H1 (cell line): ENCODE measurements around the gene SMAGP. TPM values are rescaled to one million over a fixed set of nuclear protein-coding genes. Genes with fewer than 3 reads are reported as not detected.

Source experiments
- CTCF ChIA-PET: fragments of 300-600 bp; sonication (Branson Sonifier 250); formaldehyde crosslinking; loops from one replicate; lab custom pipeline; 2021; ENCODE audit not compliant: partially characterized antibody; lab: Charles Lee
- POLR2A ChIA-PET: fragments of 300-600 bp; sonication (Branson Sonifier 250); formaldehyde crosslinking; loops from one replicate; lab custom pipeline; 2021; ENCODE audit warnings: inconsistent platforms; ENCODE audit not compliant: partially characterized antibody; lab: Charles Lee
- DNase-seq, 2 experiments: peaks; one replicate each; pipeline versions ENCODE4 v3.0.0 to v3.0.0-alpha.2; 2010 to 2022; ENCODE audit warnings: low spot score in 2 of 2, low read depth in 1 of 2, mixed read lengths in 1 of 2
- FAIRE-seq: peaks from 2 replicates; lab custom pipeline; 2011; peaks lifted over from hg19 to GRCh38; lab: Jason Lieb, UNC
- H2AFZ ChIP-seq: 2 replicates; pipeline ENCODE4 v1.8.1; 2012; ENCODE audit warnings: low read length, inconsistent platforms
- H2AK5ac ChIP-seq: 2 replicates; pipeline ENCODE4 v1.6.1; 2013; ENCODE audit warnings: low read depth, low read length
- H2BK120ac ChIP-seq: replicated peaks from 2 replicates; pipeline ENCODE3; 2013; ENCODE audit warnings: low read depth, low read length, inconsistent platforms
- H2BK12ac ChIP-seq: 2 replicates; pipeline ENCODE4 v1.6.1; 2013; ENCODE audit warnings: low read depth, low read length
- H2BK15ac ChIP-seq: 2 replicates; pipeline ENCODE4 v1.6.1; 2013; ENCODE audit warnings: low read length
- H2BK20ac ChIP-seq: 2 replicates; pipeline ENCODE4 v1.6.1; 2013; ENCODE audit warnings: low read length
- H2BK5ac ChIP-seq: 2 replicates; pipeline ENCODE4 v1.6.1; 2013; ENCODE audit warnings: low read depth, low read length
- H3K14ac ChIP-seq: 2 replicates; pipeline ENCODE4 v1.6.1; 2013; ENCODE audit warnings: inconsistent platforms; ENCODE audit not compliant: insufficient read length
- H3K18ac ChIP-seq: 2 replicates; pipeline ENCODE4 v1.6.1; 2013; ENCODE audit warnings: low read length; ENCODE audit errors: extremely low read depth
- H3K23ac ChIP-seq: 2 replicates; pipeline ENCODE4 v1.6.1; 2013; ENCODE audit warnings: inconsistent platforms; ENCODE audit not compliant: insufficient read length
- H3K23me2 ChIP-seq: 2 replicates; pipeline ENCODE4 v1.6.1; 2013; ENCODE audit warnings: low read depth, low read length
- H3K27ac ChIP-seq: 2 replicates; pipeline ENCODE4 v1.6.1; 2011; ENCODE audit warnings: low read depth, low read length, inconsistent platforms
- H3K27me3 ChIP-seq, 4 experiments: replicated peaks in 1 of 4; 1 replicate in 1 of 4; 2 replicates in 3 of 4; pipeline versions ENCODE4 v1.6.1 to v1.8.1; 2011 to 2013; ENCODE audit warnings: low read length in 3 of 4, mild to moderate bottlenecking in 3 of 4, inconsistent platforms in 2 of 4, mixed read lengths in 2 of 4, moderate library complexity in 1 of 4; ENCODE audit not compliant: control insufficient read depth in 3 of 4, insufficient read depth in 3 of 4; ENCODE audit errors: extremely low read depth in 1 of 4
- H3K36me3 ChIP-seq, 4 experiments: 2 replicates each; pipeline versions ENCODE4 v1.6.1 to v1.8.1; 2011 to 2013; ENCODE audit warnings: mild to moderate bottlenecking in 4 of 4, low read length in 3 of 4, moderate library complexity in 2 of 4, control low read depth in 1 of 4, inconsistent platforms in 1 of 4; ENCODE audit not compliant: insufficient read depth in 4 of 4, control insufficient read depth in 2 of 4
- H3K4ac ChIP-seq: replicated peaks from 2 replicates; pipeline ENCODE3; 2013; ENCODE audit warnings: low read length, low read depth, mixed read lengths, inconsistent platforms; ENCODE audit not compliant: insufficient read length
- H3K4me1 ChIP-seq, 4 experiments: replicated peaks in 1 of 4; 1 replicate in 1 of 4; 2 replicates in 3 of 4; pipeline versions ENCODE4 v1.6.1 to v1.8.1; 2011 to 2013; ENCODE audit warnings: low read length in 3 of 4, inconsistent platforms in 2 of 4, mixed read lengths in 1 of 4; ENCODE audit not compliant: insufficient read depth in 4 of 4, control insufficient read depth in 3 of 4
- H3K4me2 ChIP-seq, 2 experiments: 2 replicates each; pipeline versions ENCODE4 v1.6.1 to v1.8.1; 2011 to 2013; ENCODE audit warnings: low read depth in 2 of 2, low read length in 2 of 2, control low read depth in 1 of 2, inconsistent platforms in 1 of 2, mild to moderate bottlenecking in 1 of 2; ENCODE audit not compliant: insufficient read depth in 1 of 2
- H3K4me3 ChIP-seq, 4 experiments: fragments of 200-600, 300-600 bp in 1 of 4; sonication (generic), shearing (Covaris generic), sonication (Bioruptor Twin) in 1 of 4; 2 replicates each; pipeline versions ENCODE4 v1.5.1 to v1.8.1; 2011 to 2016; ENCODE audit warnings: low read length in 4 of 4, low read depth in 3 of 4, control low read depth in 2 of 4, inconsistent platforms in 2 of 4, mild to moderate bottlenecking in 2 of 4, mixed read lengths in 1 of 4, moderate library complexity in 1 of 4; ENCODE audit not compliant: insufficient read depth in 2 of 4; ENCODE audit errors: extremely low read depth in 1 of 4
- H3K56ac ChIP-seq: replicated peaks from 2 replicates; pipeline ENCODE3; 2013; ENCODE audit warnings: low read depth, mild to moderate bottlenecking, mixed read lengths, low read length, inconsistent platforms; ENCODE audit not compliant: insufficient read length
- H3K79me1 ChIP-seq: 2 replicates; pipeline ENCODE4 v1.6.1; 2013; ENCODE audit warnings: low read depth, low read length, control low read depth
- H3K79me2 ChIP-seq, 2 experiments: 2 replicates each; pipeline versions ENCODE4 v1.6.1 to v1.8.1; 2012 to 2013; ENCODE audit warnings: low read length in 2 of 2, mild to moderate bottlenecking in 2 of 2, inconsistent platforms in 1 of 2; ENCODE audit not compliant: insufficient read depth in 2 of 2, control insufficient read depth in 1 of 2
- H3K9ac ChIP-seq, 4 experiments: replicated peaks in 1 of 4; 1 replicate in 1 of 4; 2 replicates in 3 of 4; pipeline versions ENCODE4 v1.6.1 to v1.8.1; 2011 to 2013; ENCODE audit warnings: low read depth in 3 of 4, low read length in 3 of 4, control low read depth in 2 of 4, mild to moderate bottlenecking in 2 of 4, moderate library complexity in 2 of 4, inconsistent platforms in 1 of 4; ENCODE audit errors: extremely low read depth in 1 of 4
- H3K9me3 ChIP-seq, 2 experiments: 2 replicates each; pipeline versions ENCODE4 v1.6.1 to v1.8.1; 2012 to 2013; ENCODE audit warnings: mild to moderate bottlenecking in 2 of 2, moderate library complexity in 2 of 2, control low read depth in 1 of 2, inconsistent platforms in 1 of 2, low read depth in 1 of 2, low read length in 1 of 2, mixed read lengths in 1 of 2; ENCODE audit not compliant: insufficient read depth in 2 of 2
- H4K20me1 ChIP-seq, 2 experiments: replicated peaks in 1 of 2; 2 replicates each; pipeline versions ENCODE3 to v1.8.1; 2011 to 2013; ENCODE audit warnings: inconsistent platforms in 2 of 2, low read length in 2 of 2, mild to moderate bottlenecking in 1 of 2; ENCODE audit not compliant: insufficient read depth in 2 of 2, control insufficient read depth in 1 of 2
- H4K5ac ChIP-seq: 2 replicates; pipeline ENCODE4 v1.6.1; 2013; ENCODE audit warnings: low read length, low read depth, mixed read lengths, inconsistent platforms; ENCODE audit not compliant: insufficient read length
- H4K8ac ChIP-seq: 2 replicates; pipeline ENCODE4 v1.8.0; 2013; ENCODE audit warnings: mild to moderate bottlenecking, moderate library complexity, low read length, inconsistent platforms; ENCODE audit not compliant: insufficient read depth; ENCODE audit errors: extremely low read depth
- H4K91ac ChIP-seq: replicated peaks from 2 replicates; pipeline ENCODE3; 2013; ENCODE audit warnings: low read length, mixed read lengths, inconsistent platforms; ENCODE audit not compliant: insufficient read length
- ATF2 ChIP-seq: IDR thresholded peaks from 2 replicates; pipeline ENCODE4 v1.6.1; 2012; ENCODE audit warnings: low read length, inconsistent platforms
- BCL11A ChIP-seq, 2 experiments: IDR thresholded peaks; one replicate each; pipeline ENCODE4 v1.6.1; 2011; ENCODE audit warnings: low read depth in 2 of 2, low read length in 2 of 2, mild to moderate bottlenecking in 2 of 2
- BRCA1 ChIP-seq: IDR thresholded peaks from 2 replicates; pipeline ENCODE4 v1.6.1; 2012; ENCODE audit warnings: low read depth, low read length, improper control_type of control experiment
- CBX8 ChIP-seq: fragments of 300-800, 300-1000 bp; sonication (generic); IDR thresholded peaks from 2 replicates; pipeline ENCODE4 v1.7.1; 2016; ENCODE audit warnings: low read depth, low read length, borderline replicate concordance
- CHD1 ChIP-seq: IDR thresholded peaks from 2 replicates; pipeline ENCODE4 v1.6.1; 2012; ENCODE audit warnings: low read depth, low read length, improper control_type of control experiment
- E2F6 ChIP-seq: IDR thresholded peaks from 2 replicates; pipeline ENCODE4 v1.6.1; 2012; ENCODE audit warnings: inconsistent platforms
- KDM5A ChIP-seq: fragments of 200-600 bp; IDR thresholded peaks from 2 replicates; pipeline ENCODE4 v1.7.1; 2012; ENCODE audit warnings: mild to moderate bottlenecking, low read length, inconsistent platforms, mixed read lengths
- SAP30 ChIP-seq: fragments of 300-600 bp; sonication (generic); IDR thresholded peaks from 2 replicates; pipeline ENCODE4 v1.7.1; 2012; ENCODE audit warnings: low read length, moderate library complexity, mild to moderate bottlenecking, inconsistent platforms; ENCODE audit not compliant: insufficient read depth, insufficient replicate concordance
- SIRT6 ChIP-seq: IDR thresholded peaks from one replicate; pipeline ENCODE4 v1.7.1; 2012; ENCODE audit warnings: low read length, inconsistent platforms
- WGBS, 2 experiments: shearing (Covaris generic) in 1 of 2; methylation state at CpG; one replicate each; pipeline versions ENCODE4 v1.1.6 to v1.1.7; 2013 to 2015; ENCODE audit warnings: low lambda C conversion rate in 2 of 2, mixed read lengths in 2 of 2, inconsistent platforms in 1 of 2, low coverage in 1 of 2, missing lambda C conversion rate in 1 of 2; ENCODE audit not compliant: insufficient replicate concordance in 2 of 2, insufficient coverage in 1 of 2, insufficient read length in 1 of 2; ENCODE audit errors: extremely low coverage in 1 of 2, missing lambda C conversion rate in 1 of 2; 5-methylcytosine and 5-hydroxymethylcytosine counted together
- polyA plus RNA-seq, 7 experiments: library from polyadenylated mRNA; depleted of rRNA in 3 of 7; stranded (reverse) in 5 of 7; unstranded in 2 of 7; fragments of >200 nt in 5 of 7; fragments of 200-250 nt in 2 of 7; gene quantifications; 1 replicate in 5 of 7; 2 replicates in 1 of 7; 4 replicates in 1 of 7; pipeline versions ENCODE4 v1.2.1 to v1.2.3, GENCODE V29; 2011 to 2013; ENCODE audit warnings: missing spikeins in 2 of 7, mixed read lengths in 2 of 7
- total RNA-seq: library from RNA; stranded (reverse); fragmentation: NEBNext Ultra II Directional; extraction: Animal tissue kit (Norgen Biotek cat#: 25700); gene quantifications from 2 replicates; pipeline ENCODE4 v1.2.1, GENCODE V29; 2021

SMAGP gene
- total and polyA plus RNA-seq, 2 of the 8 experiments (the other 6 are each of a cell fraction or from before 2014, with no cell fraction given), result 9.4 to 12.7 TPM

GRCh38 chr12:51217968-51218606 lies 52.1 kb downstream of the SMAGP start, which contains the start of gene POU6F1:
Gene POU6F1, minus strand, starts transcription at chr12:51218062. Its CDS starts 11,226 bp downstream, at chr12:51206836.
- no peak for FAIRE-seq
- TF ChIP-seq BCL11A (IDR thresholded peaks at IDR 0.05; ENCODE audit: low read depth in 2 of 2, low read length in 2 of 2) (no peak), KDM5A (no peak), ATF2 (no peak), CBX8 (no peak), SIRT6 (no peak), BRCA1 (no peak), E2F6 (peak; percentile 31; the same call in 1 of the 2 replicates), CHD1 (no peak; the same call in 1 of the 2 replicates), SAP30 (no peak)

More at GRCh38 chr12:51217968-51218606, 52.1 kb downstream of the SMAGP start, which contains the start of gene POU6F1:
- H4K8ac ChIP-seq, result peak within 1 kb of the TSS; percentile 95
- peak within 1 kb of the TSS; percentile 19; the same call in 1 of the 2 replicates for H2BK15ac ChIP-seq
- peak within 1 kb of the TSS; percentile 44 to 85 (median 70) for H3K4me3 ChIP-seq
- H2BK120ac ChIP-seq, result peak within 1 kb of the TSS; percentile 10
- H4K5ac ChIP-seq, result peak within 1 kb of the TSS; percentile 70
- peak within 1 kb of the TSS; percentile 76 to 78 for H3K4me2 ChIP-seq
- H3K18ac ChIP-seq, result peak within 1 kb of the TSS; percentile 90
- H4K91ac ChIP-seq, result peak within 1 kb of the TSS; percentile 0
- peak within 1 kb of the TSS; percentile 41 for H2BK5ac ChIP-seq
- peaks cover 10% of the 10 kb centered on the region; the same call in 1 of the 2 replicates for H3K23me2 ChIP-seq
- no peaks in the 10 kb centered on the region for H3K27me3 ChIP-seq
- H2BK20ac ChIP-seq, result peak within 1 kb of the TSS; percentile 93
- H3K56ac ChIP-seq, result peak within 1 kb of the TSS; percentile 59
- CTCF ChIA-PET, result interaction anchor here (0.5 to 2.5 kb wide), 16 partner anchors 10 to 444 kb away, joined by 3 to 14 read pairs (median 4); partner anchors contain the start of gene DAZAP2
- POLR2A ChIA-PET, result interaction anchor here (0.6 to 2.6 kb wide), 19 partner anchors 8 to 190 kb away, joined by 3 to 22 read pairs (median 4); partner anchors contain the start of genes CSRNP2 and DAZAP2
- H3K79me1 ChIP-seq, result no peaks in the 10 kb centered on the region; the same call in 1 of the 2 replicates
- H3K23ac ChIP-seq, result no peak within 1 kb of the TSS
- peak within 1 kb of the TSS; percentile 54 to 77 (median 76) for H3K9ac ChIP-seq
- peak within 1 kb of the TSS; percentile 74; the same call in 1 of the 2 replicates for H3K27ac ChIP-seq
- peaks cover 0 to 5% of the 10 kb centered on the region in 2 experiments; a peak in 1 of 4 replicates for H3K79me2 ChIP-seq
- peaks cover 0 to 10% (median 7%) of the 10 kb centered on the region in 4 experiments; a peak in 5 of 7 replicates for H3K4me1 ChIP-seq
- H3K36me3 ChIP-seq, result no peaks in the 10 kb centered on the region
- DNase-seq, result peak in 1 of 2 experiments; percentile 73
- no peak within 1 kb of the TSS for H3K14ac ChIP-seq
- 0 out of 2 replicates have a peak within 1 kb of the TSS, but pooled peaks have one; percentile 19 for H2AK5ac ChIP-seq
- peak within 1 kb of the TSS; percentile 80 for H3K4ac ChIP-seq
- 15% methylated on average over 19 of the region's 35 CpGs; no CpG with 5 or more reads in 1 of the 2 experiments for WGBS, 2 experiments
- H4K20me1 ChIP-seq, result no peaks in the 10 kb centered on the region
- H2AFZ ChIP-seq, result peak within 1 kb of the TSS; percentile 54; the same call in 1 of the 2 replicates
- H3K9me3 ChIP-seq, result no peaks in the 10 kb centered on the region
- H2BK12ac ChIP-seq, result peak within 1 kb of the TSS; percentile 82
